ENCODE data around the gene GLYR1.

DNA sequence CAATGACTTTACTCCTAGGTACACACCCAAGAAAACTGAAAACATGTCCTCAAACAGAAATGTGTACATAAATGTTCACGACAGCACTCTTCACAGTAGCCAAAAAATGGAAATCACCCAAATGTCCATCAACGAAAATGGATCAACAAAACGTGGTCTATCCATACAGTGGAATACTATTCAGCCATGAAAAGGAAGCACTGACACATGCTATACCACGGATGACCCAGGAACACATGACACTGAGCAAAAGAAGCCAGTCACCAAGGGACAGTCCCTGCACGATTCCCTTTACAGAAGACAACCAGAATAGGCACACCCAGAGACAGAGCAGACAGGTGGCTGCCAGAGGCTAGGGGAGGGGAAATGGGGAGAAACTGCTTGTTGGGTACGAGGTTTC, 91.4 kb downstream of the GLYR1 start:
- TF ChIP-seq BHLHE40 (IDR thresholded peaks at IDR 0.05; ENCODE audit: borderline replicate concordance), result no peak
- TF ChIP-seq NFRKB (IDR thresholded peaks at IDR 0.05), result no peak
- TF ChIP-seq FOXK2 (IDR thresholded peaks at IDR 0.05), result no peak
- no peak for TF ChIP-seq ELF4 (IDR thresholded peaks at IDR 0.05)
- TF ChIP-seq, protein P1, sequence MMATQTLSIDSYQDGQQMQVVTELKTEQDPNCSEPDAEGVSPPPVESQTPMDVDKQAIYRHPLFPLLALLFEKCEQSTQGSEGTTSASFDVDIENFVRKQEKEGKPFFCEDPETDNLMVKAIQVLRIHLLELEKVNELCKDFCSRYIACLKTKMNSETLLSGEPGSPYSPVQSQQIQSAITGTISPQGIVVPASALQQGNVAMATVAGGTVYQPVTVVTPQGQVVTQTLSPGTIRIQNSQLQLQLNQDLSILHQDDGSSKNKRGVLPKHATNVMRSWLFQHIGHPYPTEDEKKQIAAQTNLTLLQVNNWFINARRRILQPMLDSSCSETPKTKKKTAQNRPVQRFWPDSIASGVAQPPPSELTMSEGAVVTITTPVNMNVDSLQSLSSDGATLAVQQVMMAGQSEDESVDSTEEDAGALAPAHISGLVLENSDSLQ (IDR thresholded peaks at IDR 0.05), result no peak

All from HEK293T (cell line).